ENCODE measurements around the gene DENND5A. TPM values are rescaled to one million over a fixed set of nuclear protein-coding genes. Genes with fewer than 3 reads are reported as not detected.

DENND5A gene
- polyA plus RNA-seq, 3 donors, result 24.4 to 291 (median 37.5) TPM

- Histone ChIP-seq H3K9ac (ENCODE audit: insufficient read depth, low read length, poor library complexity, severe bottlenecking) (no peak overlapping the region), H3K4me1 (ENCODE audit: control insufficient read depth in 1 of 2, insufficient read depth in 2 of 2, low read length in 2 of 2) (no peaks in the 10 kb centered on the region), H3K27me3 (ENCODE audit: control insufficient read depth in 2 of 2, insufficient read depth in 2 of 2, low read length in 2 of 2) (no peaks in the 10 kb centered on the region), H3K79me2 (ENCODE audit: insufficient read depth, low read length) (no peaks in the 10 kb centered on the region), H3K4me3 (replicated peaks in 1 of 3; ENCODE audit: low read depth in 2 of 3, low read length in 3 of 3) (no peak overlapping the region), H3K36me3 (replicated peaks in 1 of 2; ENCODE audit: control insufficient read depth in 1 of 2, insufficient read depth in 2 of 2, low read length in 2 of 2) (peaks cover 99 to 100% of the 10 kb centered on the region in 2 donors), H3K9me3 (replicated peaks in 1 of 2; ENCODE audit: control insufficient read depth in 1 of 2, insufficient read depth in 1 of 2, low read length in 2 of 2) (no peaks in the 10 kb centered on the region), H3K4me2 (replicated peaks; ENCODE audit: extremely low read depth, low read length, poor library complexity, severe bottlenecking) (no peak overlapping the region), H4K20me1 (ENCODE audit: insufficient read depth, low read length) (peaks cover 20% of the 10 kb centered on the region), H3K27ac (ENCODE audit: low read depth in 1 of 2, low read length in 2 of 2) (no peak overlapping the region), H2AFZ (ENCODE audit: insufficient read depth, low read depth, low read length, poor library complexity, severe bottlenecking) (no peak overlapping the region)
- Mint-ChIP-seq H3K27ac (peak overlapping the region in 1 of 7 donors; percentile 41), H3K9me3 (no peaks in the 10 kb centered on the region), H3K4me3 (no peak overlapping the region), H3K36me3 (peaks cover 97% of the 10 kb centered on the region in 2 donors), H3K27me3 (ENCODE audit: low read depth in 3 of 3) (no peaks in the 10 kb centered on the region), H3K4me1 (no peaks in the 10 kb centered on the region)
- intact Hi-C loops (cut with micrococcal nuclease), result no loop called here
- DNase-seq, result no peak
- TF ChIP-seq CTCF (IDR thresholded peaks at IDR 0.05), result no peak
- 90% methylated on average over 2 of the region's 2 CpGs for WGBS (ENCODE audit: insufficient coverage)
Measured at GRCh38 chr11:9145283-9145682, 119.9 kb downstream of the DENND5A start.

GRCh38 chr11:9144828-9145227 lies 120.3 kb downstream of the DENND5A start:
- Mint-ChIP-seq H3K4me1 (no peaks in the 10 kb centered on the region), H3K4me3 (no peak overlapping the region), H3K9me3 (no peaks in the 10 kb centered on the region), H3K27ac (peak overlapping the region in 2 of 7 donors; percentile 21 to 41), H3K27me3 (ENCODE audit: low read depth in 3 of 3) (no peaks in the 10 kb centered on the region), H3K36me3 (peaks cover 96 to 99% of the 10 kb centered on the region in 2 donors)
- intact Hi-C loops (cut with micrococcal nuclease), result no loop called here
- H3K4me3 ChIP-seq (replicated peaks in 1 of 3; ENCODE audit: low read depth in 2 of 3, low read length in 3 of 3), result no peak overlapping the region
- no peak overlapping the region for H3K4me2 ChIP-seq (replicated peaks; ENCODE audit: extremely low read depth, low read length, poor library complexity, severe bottlenecking)
- H3K79me2 ChIP-seq (ENCODE audit: insufficient read depth, low read length), result no peaks in the 10 kb centered on the region
- no peak for TF ChIP-seq CTCF (IDR thresholded peaks at IDR 0.05)
- H3K27ac ChIP-seq (ENCODE audit: low read depth in 1 of 2, low read length in 2 of 2), result no peak overlapping the region
- 100% methylated on average over 1 of the region's 2 CpGs for WGBS (ENCODE audit: insufficient coverage)
- H4K20me1 ChIP-seq (ENCODE audit: insufficient read depth, low read length), result peaks cover 20% of the 10 kb centered on the region
- H2AFZ ChIP-seq (ENCODE audit: insufficient read depth, low read depth, low read length, poor library complexity, severe bottlenecking), result no peak overlapping the region
- no peaks in the 10 kb centered on the region for H3K27me3 ChIP-seq (ENCODE audit: control insufficient read depth in 2 of 2, insufficient read depth in 2 of 2, low read length in 2 of 2)
- H3K36me3 ChIP-seq (replicated peaks in 1 of 2; ENCODE audit: control insufficient read depth in 1 of 2, insufficient read depth in 2 of 2, low read length in 2 of 2), result peaks cover 99 to 100% of the 10 kb centered on the region in 2 donors
- H3K9ac ChIP-seq (ENCODE audit: insufficient read depth, low read length, poor library complexity, severe bottlenecking), result no peak overlapping the region
- no peak for DNase-seq
- no peaks in the 10 kb centered on the region for H3K4me1 ChIP-seq (ENCODE audit: control insufficient read depth in 1 of 2, insufficient read depth in 2 of 2, low read length in 2 of 2)
- no peaks in the 10 kb centered on the region for H3K9me3 ChIP-seq (replicated peaks in 1 of 2; ENCODE audit: control insufficient read depth in 1 of 2, insufficient read depth in 1 of 2, low read length in 2 of 2)

Measured in CD14-positive monocyte (primary cell).